ENCODE data around the gene EED. TPM values are rescaled to one million over a fixed set of nuclear protein-coding genes. Genes with fewer than 3 reads are reported as not detected.

Gene EED
- total RNA-seq, 2 donors from 2014 or later: 21.9 to 28.3 TPM

Other genes with a start within 250 kb of the EED start
- gene PICALM, start 175.7 kb upstream of the EED start, total RNA-seq: 100 to 1,000 TPM; 116 to 162 TPM
- 10 to 100 TPM; 23.7 to 27.8 TPM for gene HIKESHI, start 57.5 kb downstream of the EED start, total RNA-seq
- gene CCDC81, start 130.1 kb downstream of the EED start, total RNA-seq: under 1 TPM; 0.32 to 0.53 TPM